ENCODE data around the gene PTAFR. TPM values are rescaled to one million over a fixed set of nuclear protein-coding genes. Genes with fewer than 3 reads are reported as not detected.

The PTAFR gene
- total RNA-seq, 1 experiment from 2014 or later: 1.3 TPM

- Histone ChIP-seq H3K4me3 (replicated peaks in 1 of 2; ENCODE audit: low read depth in 1 of 2, low read length in 2 of 2) (no peak overlapping the region), H3K4me2 (ENCODE audit: low read length) (no peak overlapping the region), H3K27ac (ENCODE audit: low read depth, low read length) (no peak overlapping the region), H4K20me1 (ENCODE audit: insufficient read depth) (no peaks in the 10 kb centered on the region), H3K36me3 (ENCODE audit: control insufficient read depth in 1 of 2, insufficient read depth in 2 of 2, low read length in 2 of 2) (no peaks in the 10 kb centered on the region), H2AFZ (ENCODE audit: low read depth, low read length, poor library complexity, severe bottlenecking) (no peak overlapping the region), H3K4me1 (ENCODE audit: control insufficient read depth in 1 of 2, insufficient read depth in 2 of 2, low read length in 2 of 2) (peaks cover 6% of the 10 kb centered on the region in 2 experiments; a peak in 3 of 4 replicates), H3K9me2 (ENCODE audit: insufficient read depth) (no peaks in the 10 kb centered on the region), H3K9ac (ENCODE audit: low read length) (no peak overlapping the region), H3K79me2 (ENCODE audit: insufficient read depth, low read length) (no peaks in the 10 kb centered on the region), H3K9me3 (ENCODE audit: control insufficient read depth in 1 of 2, insufficient read depth in 1 of 2, low read depth in 1 of 2, low read length in 2 of 2) (no peaks in the 10 kb centered on the region), H3K27me3 (ENCODE audit: insufficient read depth, low read length) (no peaks in the 10 kb centered on the region)
- intact Hi-C loops (cut with micrococcal nuclease): no loop called here
- ChIA-PET POLR2A (no interaction called here), RAD21 (ENCODE audit: low non-redundant PET in 1 of 2, low total read pairs in 2 of 2, uncharacterized antibody in 2 of 2, unreplicated experiment in 2 of 2) (no interaction called here), CTCF (no interaction called here)
- DNase-seq (ENCODE audit: low read depth, low spot score) (no peak), ATAC-seq (no peak)
- BruUV-seq (replicated peaks): no TSS peak
- TF ChIP-seq EGR1 (IDR thresholded peaks at IDR 0.05; ENCODE audit: low read depth) (no peak), ZBTB33 (IDR thresholded peaks at IDR 0.05; ENCODE audit: extremely low read depth, insufficient replicate concordance, low read length) (no peak), CEBPB (IDR thresholded peaks at IDR 0.05; ENCODE audit: low read depth) (no peak), ELF1 (IDR thresholded peaks at IDR 0.05; ENCODE audit: borderline replicate concordance, low read depth) (no peak), SP1 (IDR thresholded peaks at IDR 0.05; ENCODE audit: low read depth) (no peak), POLR2AphosphoS5 (IDR thresholded peaks at IDR 0.05; ENCODE audit: low read depth, low read length) (no peak), EZH2 (IDR thresholded peaks at IDR 0.05) (no peak), ZNF274 (IDR thresholded peaks at IDR 0.05; ENCODE audit: low read depth, low read length) (no peak), ZFX (IDR thresholded peaks at IDR 0.05) (no peak), CTCF (IDR thresholded peaks at IDR 0.05 in 2 of 3, conservative IDR thresholded peaks at IDR 0.05 in 1 of 3; ENCODE audit: borderline replicate concordance in 1 of 3, insufficient read depth in 1 of 3, low read depth in 2 of 3, low read length in 2 of 3) (no peak), REST (IDR thresholded peaks at IDR 0.05; ENCODE audit: low read depth) (no peak), JUND (IDR thresholded peaks at IDR 0.05) (no peak), ATF3 (IDR thresholded peaks at IDR 0.05) (no peak), YY1 (IDR thresholded peaks at IDR 0.05; ENCODE audit: extremely low read depth, insufficient replicate concordance, low read depth, low read length) (no peak), SIN3A (IDR thresholded peaks at IDR 0.05; ENCODE audit: low read depth) (no peak), MAX (IDR thresholded peaks at IDR 0.05) (no peak), CBX3 (IDR thresholded peaks at IDR 0.05; ENCODE audit: low read depth) (no peak), POLR2A (IDR thresholded peaks at IDR 0.05; ENCODE audit: borderline replicate concordance, extremely low read depth, insufficient read depth, insufficient read length) (no peak), FOSL1 (IDR thresholded peaks at IDR 0.05; ENCODE audit: low read depth) (no peak), EZH2phosphoT487 (IDR thresholded peaks at IDR 0.05; ENCODE audit: borderline replicate concordance) (no peak)
Measured at GRCh38 chr1:28185071-28185470, 8.6 kb upstream of the PTAFR start.

Data from HCT116 (cell line).